ENCODE results near the gene TNIP2.

DNA sequence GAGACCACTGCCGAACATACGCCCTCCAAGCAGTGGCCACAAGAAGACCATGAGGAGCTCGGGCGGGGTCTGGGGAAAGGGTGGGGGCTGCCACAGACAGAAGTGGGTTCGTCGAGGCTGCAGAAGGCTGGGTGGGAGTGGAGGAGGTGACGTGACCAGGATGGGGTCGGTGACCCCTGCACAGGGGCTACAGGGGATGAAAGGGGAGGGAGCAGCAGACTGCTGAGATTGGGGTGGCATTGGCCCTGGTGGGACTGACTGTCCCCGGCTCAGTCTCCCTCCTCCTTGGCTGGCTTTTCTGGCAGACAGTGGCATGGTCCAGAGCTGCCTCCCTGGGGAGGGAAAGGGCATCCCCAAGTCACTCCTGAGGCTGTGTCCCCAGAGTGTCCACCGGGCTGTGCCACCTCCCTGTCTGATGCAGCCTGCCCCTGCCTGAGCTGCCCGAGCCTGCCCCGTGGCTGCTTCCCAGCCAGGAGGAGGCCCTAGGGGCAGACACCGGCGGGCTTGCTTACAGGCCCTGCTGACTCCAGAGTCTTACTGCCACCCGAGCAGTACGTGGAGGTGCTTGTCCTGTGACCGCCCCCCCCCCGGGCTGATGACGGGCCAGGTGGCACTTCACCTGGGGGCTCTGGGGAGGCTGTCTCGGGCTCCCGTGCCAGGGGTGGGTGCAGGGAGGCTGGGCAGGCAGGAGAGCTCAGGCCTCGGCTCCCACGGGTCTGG, 44.0 kb upstream of the TNIP2 start:
- TF ChIP-seq, protein P1, sequence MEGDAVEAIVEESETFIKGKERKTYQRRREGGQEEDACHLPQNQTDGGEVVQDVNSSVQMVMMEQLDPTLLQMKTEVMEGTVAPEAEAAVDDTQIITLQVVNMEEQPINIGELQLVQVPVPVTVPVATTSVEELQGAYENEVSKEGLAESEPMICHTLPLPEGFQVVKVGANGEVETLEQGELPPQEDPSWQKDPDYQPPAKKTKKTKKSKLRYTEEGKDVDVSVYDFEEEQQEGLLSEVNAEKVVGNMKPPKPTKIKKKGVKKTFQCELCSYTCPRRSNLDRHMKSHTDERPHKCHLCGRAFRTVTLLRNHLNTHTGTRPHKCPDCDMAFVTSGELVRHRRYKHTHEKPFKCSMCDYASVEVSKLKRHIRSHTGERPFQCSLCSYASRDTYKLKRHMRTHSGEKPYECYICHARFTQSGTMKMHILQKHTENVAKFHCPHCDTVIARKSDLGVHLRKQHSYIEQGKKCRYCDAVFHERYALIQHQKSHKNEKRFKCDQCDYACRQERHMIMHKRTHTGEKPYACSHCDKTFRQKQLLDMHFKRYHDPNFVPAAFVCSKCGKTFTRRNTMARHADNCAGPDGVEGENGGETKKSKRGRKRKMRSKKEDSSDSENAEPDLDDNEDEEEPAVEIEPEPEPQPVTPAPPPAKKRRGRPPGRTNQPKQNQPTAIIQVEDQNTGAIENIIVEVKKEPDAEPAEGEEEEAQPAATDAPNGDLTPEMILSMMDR (IDR thresholded peaks at IDR 0.05): peak in 3 of 6 experiments; percentile 3 to 28 (median 11)
- TF ChIP-seq POLR2A (IDR thresholded peaks at IDR 0.05) (no peak), POLR2AphosphoS5 (IDR thresholded peaks at IDR 0.05) (no peak)

All from upper lobe of left lung (tissue), 4 donors.